ENCODE measurements around the gene YIPF3.
"Not testable (repeated sequence)": the region's sequence is repeated elsewhere in the genome, so short reads cannot be mapped to it uniquely, and the experiment has no call there.

Gene YIPF3

DNA sequence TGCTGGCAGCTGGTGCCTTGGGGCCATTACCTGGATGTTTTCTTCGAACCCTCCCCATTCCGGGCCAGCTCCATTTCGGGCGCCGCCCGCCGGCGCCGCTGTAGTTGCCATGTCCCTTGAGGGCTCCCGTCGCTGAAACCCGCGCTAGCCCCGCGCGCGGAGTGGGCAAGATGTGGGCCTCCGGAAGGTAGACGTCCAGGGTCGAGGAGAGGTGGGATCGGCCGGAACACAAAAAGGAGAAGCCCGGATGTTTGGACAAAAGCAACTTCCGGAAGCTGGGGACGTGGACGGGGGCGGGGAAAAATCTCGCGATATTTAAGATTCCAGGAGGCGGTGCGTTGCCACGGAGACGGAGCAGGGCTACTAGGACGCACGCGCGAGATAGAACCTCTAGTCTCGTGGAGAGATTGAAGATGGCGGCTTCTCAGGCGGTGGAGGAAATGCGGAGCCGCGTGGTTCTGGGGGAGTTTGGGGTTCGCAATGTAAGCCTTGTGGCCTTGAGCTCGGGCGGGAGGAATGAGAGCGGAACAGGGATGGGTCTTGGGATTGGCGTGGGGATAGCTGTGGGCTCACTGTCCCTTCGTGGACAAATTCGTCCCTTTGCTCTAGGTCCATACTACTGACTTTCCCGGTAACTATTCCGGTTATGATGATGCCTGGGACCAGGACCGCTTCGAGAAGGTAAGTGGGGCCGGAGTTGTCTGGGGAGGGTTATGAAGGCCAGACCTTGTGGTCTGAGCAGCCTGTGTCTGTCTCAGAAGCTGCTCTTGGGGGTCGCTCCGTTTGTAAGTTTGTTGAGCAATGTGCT is at the start of gene YIPF3, which contains the start of gene POLR1C:
TSS of gene YIPF3 (minus strand) at position 230 of the 808 bp plus-strand sequence. CDS start at position 111, 119 bp downstream.
TSS of gene POLR1C (plus strand) at position 393 of the 808 bp plus-strand sequence. CDS start at position 414, 21 bp downstream.
- peak; percentile 99 for DNase-seq

DNA sequence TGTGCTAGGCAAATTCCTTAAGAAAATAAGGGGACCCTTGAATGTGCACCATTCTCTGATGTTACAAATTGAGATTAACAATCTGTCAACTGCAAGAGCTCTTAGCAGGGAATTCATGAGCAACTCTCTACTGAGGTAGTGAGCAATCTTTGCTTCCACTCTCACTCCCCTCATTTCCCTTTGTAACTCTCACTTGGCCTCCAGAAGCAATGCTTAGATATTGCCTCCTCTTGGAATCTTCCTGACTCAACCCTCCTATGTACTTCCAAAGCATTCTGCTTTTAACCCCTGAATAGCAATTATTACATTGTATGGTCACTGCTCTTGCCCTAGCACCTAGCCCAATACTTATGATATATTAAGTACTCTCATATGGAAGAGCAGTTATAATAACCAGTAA is 42.6 kb upstream of the YIPF3 start:
- no peak for DNase-seq

DNA sequence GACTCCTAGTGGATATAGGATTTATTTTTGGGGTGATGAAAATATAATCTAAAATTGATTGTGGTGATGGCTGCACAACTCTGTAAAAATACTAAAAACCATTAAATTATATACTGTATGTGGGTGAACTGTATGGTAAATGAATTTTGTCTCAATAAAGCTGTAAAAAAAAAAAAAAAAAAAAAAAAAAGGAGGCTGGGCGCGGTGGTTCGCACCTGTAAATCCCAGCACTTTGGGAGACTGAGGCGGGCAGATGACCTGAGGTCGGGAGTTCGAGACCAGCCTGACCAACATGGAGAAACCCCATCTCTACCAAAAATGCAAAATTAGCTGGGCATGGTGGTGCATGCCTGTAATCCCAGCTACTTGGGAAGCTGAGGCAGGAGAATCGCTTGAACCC is 40.9 kb upstream of the YIPF3 start:
- DNase-seq, result not testable (repeated sequence)

- DNase-seq, result no peak
Measured at GRCh38 chr6:43547222-43547621, 30.5 kb upstream of the YIPF3 start.

DNA sequence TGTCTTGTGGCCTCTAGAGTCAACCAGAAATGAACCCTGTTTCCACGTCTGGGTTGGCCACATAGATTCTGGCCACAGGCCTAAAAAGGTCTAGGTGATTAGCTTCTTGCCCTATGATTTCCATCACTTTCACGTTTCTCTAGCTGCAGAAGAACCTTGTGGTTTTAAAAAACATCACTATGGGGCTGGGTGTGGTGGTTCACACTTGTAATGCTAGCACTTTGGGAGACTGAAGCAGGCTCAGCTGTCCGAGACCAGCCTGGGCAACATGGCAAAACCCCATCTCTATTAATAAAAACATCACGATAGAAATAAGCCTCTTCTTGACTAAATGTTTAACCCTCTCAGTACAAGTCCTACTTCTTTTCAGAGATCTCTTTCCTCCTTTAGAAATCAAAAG is 27.7 kb upstream of the YIPF3 start:
- DNase-seq, result no peak

DNA sequence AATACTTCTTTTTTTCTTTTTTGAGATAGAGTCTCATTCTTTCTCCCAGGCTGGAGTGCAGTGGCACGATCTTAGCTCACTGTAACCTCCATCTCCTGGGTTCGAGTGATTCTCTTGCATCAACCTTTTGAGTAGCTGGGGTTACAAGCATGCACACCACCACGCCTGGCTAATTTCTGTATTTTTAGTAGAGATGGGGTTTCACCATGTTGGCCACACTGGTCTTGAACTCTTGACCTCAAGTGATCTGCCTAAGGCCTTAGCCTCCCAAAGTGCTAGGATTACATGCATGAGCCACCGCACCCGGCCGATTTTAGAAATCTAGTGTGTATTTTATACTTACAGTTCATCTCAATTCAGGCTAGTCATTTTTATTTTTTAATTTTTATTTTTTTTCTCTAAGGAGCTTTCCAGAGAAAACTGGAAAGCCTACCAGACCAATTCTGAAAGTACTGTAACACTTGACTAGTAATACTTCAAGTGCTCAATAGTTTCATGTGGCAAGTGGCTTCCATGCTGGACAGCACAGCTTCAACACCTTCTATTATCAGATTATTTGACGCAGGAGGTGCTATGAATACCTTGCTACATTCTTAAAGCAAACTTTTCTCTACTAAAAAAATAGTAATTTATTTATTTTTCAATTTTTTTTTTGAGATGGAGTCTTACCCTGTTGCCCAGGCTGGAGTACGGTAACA is 25.2 kb upstream of the YIPF3 start:
- no peak for DNase-seq

- no peak for DNase-seq
Measured at GRCh38 chr6:43540507-43540906, 23.8 kb upstream of the YIPF3 start.

- DNase-seq, result not testable (repeated sequence)
Measured at GRCh38 chr6:43539409-43539808, 22.7 kb upstream of the YIPF3 start.

DNA sequence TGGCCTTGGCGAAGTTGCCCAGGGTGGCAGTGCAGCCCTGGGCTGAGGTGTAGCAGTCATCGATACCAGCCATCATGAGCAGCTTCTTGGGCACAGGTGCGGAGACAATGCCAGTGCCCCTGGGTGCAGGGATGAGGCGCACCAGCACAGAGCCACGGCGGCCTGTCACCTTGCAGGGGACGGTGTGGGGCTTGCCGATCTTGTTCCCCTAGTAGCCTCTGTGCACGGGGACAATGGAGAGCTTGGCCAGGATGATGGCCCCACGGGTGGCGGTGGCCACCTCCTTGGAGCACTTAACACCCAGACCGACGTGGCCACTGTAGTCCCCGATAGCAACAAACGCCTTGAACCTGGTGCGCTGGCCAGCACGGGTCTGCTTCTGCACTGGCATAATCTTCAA is 22.3 kb upstream of the YIPF3 start:
- not testable (repeated sequence) for DNase-seq

DNA sequence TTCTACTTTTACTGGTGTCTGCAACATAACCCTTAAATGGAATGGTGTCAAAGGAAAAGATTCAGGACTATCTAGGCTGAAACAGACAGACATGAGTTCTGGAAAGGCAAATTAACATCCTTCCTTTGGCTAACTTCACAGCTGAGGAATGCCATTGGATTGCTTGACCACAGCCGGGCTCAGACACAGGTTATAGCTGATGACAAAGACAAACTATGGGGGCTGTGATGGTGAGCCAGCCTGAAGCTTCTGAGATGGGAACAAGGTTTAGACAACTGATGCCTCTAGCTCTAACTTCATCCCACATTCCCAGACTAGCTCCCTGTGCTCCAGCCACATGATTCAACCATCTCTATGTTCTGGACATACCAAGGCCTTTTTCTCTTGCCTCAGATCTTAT is 15.5 kb upstream of the YIPF3 start:
- no peak for DNase-seq

- DNase-seq, result no peak
Measured at GRCh38 chr6:43524483-43524961, 7.8 kb upstream of the YIPF3 start.

DNA sequence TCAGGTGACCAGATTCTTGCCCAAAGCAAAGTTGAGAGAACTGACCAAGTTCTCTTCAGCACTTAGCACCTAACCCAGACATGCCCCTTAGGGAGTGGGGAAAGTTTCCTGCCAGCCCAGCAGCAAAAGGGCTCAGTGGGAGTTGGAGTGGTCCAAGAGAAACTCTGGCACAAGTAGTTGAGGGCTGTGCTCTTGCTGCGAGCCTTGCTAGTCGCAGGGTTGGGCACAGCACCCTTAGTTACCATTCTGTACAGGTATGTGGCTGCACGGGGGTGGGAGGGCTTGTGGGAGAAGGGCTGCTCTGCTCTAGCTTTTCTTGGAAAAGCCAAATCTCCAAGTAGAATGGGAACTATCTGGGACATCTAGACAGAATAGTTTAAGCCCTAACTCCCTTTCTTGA is 6.6 kb upstream of the YIPF3 start:
- DNase-seq, result no peak

GRCh38 chr6:43522547-43523261 is 6.0 kb upstream of the YIPF3 start:
- DNase-seq, result no peak

DNA sequence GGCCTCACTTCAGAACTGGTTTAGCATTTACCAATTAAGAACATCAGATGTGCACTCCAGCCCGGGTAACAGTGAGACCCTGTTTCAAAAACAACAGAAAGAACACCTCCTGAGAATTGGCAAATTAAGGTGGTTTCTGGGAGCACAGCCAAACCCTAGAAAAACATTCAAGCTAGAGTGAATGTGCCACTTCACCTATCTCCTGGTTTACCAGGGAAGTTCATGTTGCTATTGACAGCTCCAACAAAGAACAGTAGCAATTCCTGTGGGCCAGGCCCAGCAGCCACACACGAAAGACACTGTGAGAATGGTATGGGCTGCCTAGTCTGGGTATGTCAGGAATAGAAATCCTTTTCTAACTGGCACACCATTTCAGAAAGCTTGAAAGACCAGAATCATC is 5.1 kb upstream of the YIPF3 start:
- DNase-seq, result no peak

DNA sequence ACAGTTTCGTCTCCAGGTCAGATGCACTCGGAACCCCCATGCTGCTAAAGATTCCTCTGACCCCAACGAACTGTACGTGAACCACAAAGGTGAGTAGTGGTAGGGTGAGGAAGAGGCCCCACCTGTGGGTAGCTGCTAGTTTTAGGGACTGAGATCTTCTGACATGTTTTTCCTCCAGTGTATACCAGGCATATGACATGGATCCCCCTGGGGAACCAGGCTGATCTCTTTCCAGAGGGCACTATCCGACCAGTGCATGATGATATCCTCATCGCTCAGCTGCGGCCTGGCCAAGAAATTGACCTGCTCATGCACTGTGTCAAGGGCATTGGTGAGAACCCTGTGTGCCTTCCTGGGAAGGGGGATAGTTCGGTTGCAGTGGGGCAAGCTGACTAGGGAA is 3.4 kb upstream of the YIPF3 start:
- no peak for DNase-seq

DNA sequence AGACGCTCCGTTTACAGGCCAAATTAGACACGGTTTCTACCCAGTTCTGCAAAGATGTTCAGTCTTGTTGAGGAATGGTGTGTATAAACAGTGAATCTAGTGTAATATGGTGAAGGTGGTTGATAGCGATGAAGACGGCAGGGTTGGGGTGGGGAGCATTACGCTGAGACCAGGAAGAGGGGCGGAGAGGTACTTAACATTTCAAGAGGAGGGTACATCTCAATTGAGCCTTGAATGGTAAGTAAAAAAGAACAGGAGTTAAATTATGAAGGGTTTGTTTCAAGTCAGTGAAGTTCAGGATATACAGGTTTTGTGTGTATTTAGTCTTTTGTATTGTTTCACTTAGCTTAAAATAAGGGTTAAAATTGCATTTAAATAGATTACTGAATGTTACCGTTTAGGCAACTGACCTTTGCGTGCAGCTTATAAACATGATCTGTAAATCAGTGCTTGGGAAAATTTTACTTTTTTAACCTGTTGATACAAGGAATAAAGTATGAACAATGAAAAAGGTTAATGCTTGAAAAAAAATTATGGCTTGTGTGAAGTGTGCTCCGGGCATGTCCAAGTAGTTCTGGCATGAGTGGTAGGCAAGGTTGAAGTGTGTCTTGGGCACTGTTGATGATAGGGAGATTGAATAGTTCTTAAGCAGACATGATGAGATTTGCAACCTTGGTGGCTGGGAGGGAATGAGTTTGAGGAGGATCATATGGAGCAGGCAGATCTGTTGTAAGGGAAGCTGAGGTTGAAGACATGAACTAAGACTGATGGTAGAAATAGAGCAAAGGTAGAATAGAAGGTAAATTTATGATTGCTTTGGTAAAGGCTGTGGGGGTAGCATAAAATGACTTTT is 1.0 kb upstream of the YIPF3 start:
- no peak for DNase-seq

GRCh38 chr6:43516367-43516696 is 394 bp downstream of the YIPF3 start:
- DNase-seq, result peak; percentile 11

DNA sequence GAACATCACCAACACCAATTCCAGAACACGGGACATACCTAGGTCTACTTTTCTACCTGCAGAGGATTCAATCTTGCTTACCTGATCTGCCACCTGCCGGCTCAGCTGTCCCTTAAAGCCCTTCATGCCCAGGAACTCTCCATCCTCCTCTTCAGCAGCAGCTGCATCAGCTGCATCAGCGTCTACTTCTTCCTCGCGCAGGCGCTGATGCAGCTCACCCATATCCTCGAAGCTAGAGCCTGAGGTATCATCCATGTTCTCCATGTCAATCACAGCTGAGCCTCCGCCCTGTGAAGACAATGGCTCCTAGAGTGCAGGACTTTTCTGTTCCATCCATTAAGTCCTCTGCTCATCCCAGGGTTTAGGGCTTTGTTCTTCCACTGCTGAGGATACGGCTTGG is 918 bp downstream of the YIPF3 start:
- DNase-seq, result no peak

GRCh38 chr6:43511824-43512415 is 4.8 kb downstream of the YIPF3 start:
- no peak for DNase-seq

DNA sequence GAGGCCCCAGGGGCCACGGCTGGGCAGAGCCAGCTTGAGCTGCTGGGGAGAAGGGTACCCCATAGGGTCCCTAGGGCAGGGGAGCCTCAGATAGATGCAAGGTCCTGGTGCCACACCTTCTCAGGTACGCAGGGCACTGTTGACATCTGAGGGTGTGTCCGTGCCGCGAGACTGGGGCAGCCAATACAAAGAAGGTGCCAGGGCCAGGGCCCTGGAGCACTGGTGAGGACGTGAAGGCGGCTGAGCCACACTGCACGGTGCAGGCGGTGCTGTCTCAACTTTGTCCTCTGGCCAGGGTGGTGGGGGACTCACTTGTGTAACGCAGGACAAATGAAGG is 5.9 kb downstream of the YIPF3 start:
- no peak for DNase-seq

DNA sequence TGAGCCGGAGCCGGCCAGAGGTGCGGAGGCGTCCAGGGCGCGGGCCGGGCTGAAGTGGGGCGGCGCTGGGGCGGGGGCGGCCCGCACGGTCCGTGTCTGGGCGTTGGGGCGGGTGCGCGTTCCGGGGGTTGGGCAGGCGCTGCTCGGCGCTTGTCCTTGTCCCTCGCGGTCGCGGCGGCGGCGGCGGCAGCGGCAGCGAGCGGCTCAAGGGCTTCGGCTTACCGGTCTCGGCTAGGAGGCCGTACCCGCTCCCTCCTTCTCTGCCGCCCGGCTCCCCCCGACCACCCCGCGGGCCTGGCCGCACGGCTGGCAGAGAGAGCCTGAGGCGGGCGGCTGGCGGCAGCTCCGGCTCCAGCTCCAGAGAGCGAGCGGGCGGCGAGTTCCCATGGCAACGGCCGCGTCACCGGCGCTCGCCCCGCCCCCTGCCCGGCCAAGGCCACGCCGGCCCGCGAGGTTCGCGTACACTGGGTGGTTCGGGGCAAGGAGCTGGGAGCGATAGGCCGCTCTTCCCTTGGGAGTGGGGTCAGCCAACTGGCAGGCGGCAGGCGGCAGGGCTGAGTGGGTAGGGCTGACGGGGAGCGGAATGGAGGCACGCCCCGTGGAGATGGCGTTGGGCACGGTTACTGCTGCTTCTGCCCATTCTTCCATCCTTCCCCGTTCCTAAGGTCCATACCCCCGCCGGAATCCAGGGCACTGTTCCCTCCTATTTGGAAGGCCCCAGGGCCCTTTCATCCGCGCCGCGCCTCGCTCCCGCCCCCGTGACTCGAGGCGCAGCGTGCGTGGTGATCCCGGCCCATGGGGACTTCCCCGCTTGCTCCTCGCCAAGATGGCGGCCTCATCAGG is 6.5 kb downstream of the YIPF3 start, which contains the start of gene LRRC73:
TSS of gene LRRC73 (minus strand) at position 363 of the 843 bp plus-strand sequence. CDS start 561 bp downstream, outside the sequence.
- peak; percentile 68 for DNase-seq

Data from amniotic stem cell (primary cell).